HCT116 (cell line): Measurements from ENCODE around the gene REPS1. TPM values are rescaled to one million over a fixed set of nuclear protein-coding genes. Genes with fewer than 3 reads are reported as not detected.

Experiments
- ATAC-seq: fragments of 200-7000 bp; cut with Tn5 transposase; 2 replicates; pipeline ENCODE4 v1.9.1; 2020; ENCODE audit warnings: mild to moderate bottlenecking, moderate library complexity
- BruUV-seq: library from RNA; stranded (reverse); fragments of 400-500 nt; replicated peaks from 2 replicates; lab custom pipeline; 2021; lab: Mats Ljungman, UMichigan
- CTCF ChIA-PET: fragments of 300-600 bp; sonication (Branson Sonifier 250); formaldehyde crosslinking; loops from one replicate; lab custom pipeline; 2021; ENCODE audit warnings: antibody characterized with exemption; lab: Charles Lee
- POLR2A ChIA-PET: fragments of 300-600, 350-600 bp; sonication (Branson Sonifier 250); formaldehyde crosslinking; loops from one replicate; lab custom pipeline; 2021; ENCODE audit warnings: antibody characterized with exemption; lab: Charles Lee
- RAD21 ChIA-PET, 2 experiments: fragments of 300-600 bp; sonication (Branson Sonifier 250); formaldehyde crosslinking; loops; one replicate each; lab custom pipeline; 2023; ENCODE audit warnings: low total read pairs in 2 of 2; ENCODE audit not compliant: uncharacterized antibody in 2 of 2, unreplicated experiment in 2 of 2, low non-redundant PET in 1 of 2; lab: Charles Lee
- DNase-seq: peaks from one replicate; pipeline ENCODE4 v3.0.0-alpha.2; 2010; ENCODE audit warnings: low read depth, low spot score
- H2AFZ ChIP-seq: fragments of 200-600 bp; shearing (Covaris generic), sonication (generic); 2 replicates; pipeline ENCODE4 v1.6.1; 2017; ENCODE audit warnings: low read depth, mixed run types, mixed read lengths, antibody characterized with exemption, low read length; ENCODE audit not compliant: poor library complexity, severe bottlenecking
- H3K27ac ChIP-seq: 2 replicates; pipeline ENCODE4 v1.5.1; 2012; ENCODE audit warnings: low read depth, low read length
- H3K27me3 ChIP-seq: fragments of 200-600 bp; sonication (generic); 2 replicates; pipeline ENCODE4 v1.6.1; 2016; ENCODE audit warnings: mixed run types, low read length, mixed read lengths; ENCODE audit not compliant: insufficient read depth
- H3K36me3 ChIP-seq, 2 experiments: fragments of 200-500 bp in 1 of 2; fragments of 200-600 bp in 1 of 2; sonication (Bioruptor generic) in 1 of 2; sonication (generic) in 1 of 2; 2 replicates each; pipeline versions ENCODE4 v1.5.1 to v1.6.1; 2014 to 2016; ENCODE audit warnings: low read length in 2 of 2, inconsistent platforms in 1 of 2, mixed read lengths in 1 of 2, mixed run types in 1 of 2; ENCODE audit not compliant: insufficient read depth in 2 of 2, control insufficient read depth in 1 of 2
- H3K4me1 ChIP-seq, 2 experiments: fragments of 200-600 bp in 1 of 2; sonication (generic) in 1 of 2; 2 replicates each; pipeline versions ENCODE4 v1.5.1 to v1.6.1; 2012 to 2017; ENCODE audit warnings: low read length in 2 of 2, inconsistent platforms in 1 of 2, mild to moderate bottlenecking in 1 of 2, mixed read lengths in 1 of 2, mixed run types in 1 of 2, moderate library complexity in 1 of 2; ENCODE audit not compliant: insufficient read depth in 2 of 2, control insufficient read depth in 1 of 2
- H3K4me2 ChIP-seq: fragments of 200-600 bp; sonication (generic); 2 replicates; pipeline ENCODE4 v1.6.1; 2017; ENCODE audit warnings: mixed run types, low read length, mixed read lengths
- H3K4me3 ChIP-seq, 2 experiments: fragments of 200-600 bp in 1 of 2; sonication (generic) in 1 of 2; replicated peaks in 1 of 2; 2 replicates each; pipeline ENCODE4 v1.5.1; 2011 to 2016; ENCODE audit warnings: low read length in 2 of 2, control low read depth in 1 of 2, low read depth in 1 of 2, mild to moderate bottlenecking in 1 of 2, mixed read lengths in 1 of 2, mixed run types in 1 of 2
- H3K79me2 ChIP-seq: fragments of 200-600 bp; sonication (generic); 2 replicates; pipeline ENCODE4 v1.6.1; 2017; ENCODE audit warnings: mild to moderate bottlenecking, mixed run types, low read length, moderate library complexity, mixed read lengths; ENCODE audit not compliant: insufficient read depth
- H3K9ac ChIP-seq: fragments of 200-600 bp; sonication (generic); 2 replicates; pipeline ENCODE4 v1.6.1; 2016; ENCODE audit warnings: low read length, mixed read lengths
- H3K9me2 ChIP-seq: fragments of 200-600 bp; sonication (generic), shearing (Covaris generic); 2 replicates; pipeline ENCODE4 v1.6.1; 2017; ENCODE audit warnings: mixed run types, mild to moderate bottlenecking, moderate library complexity; ENCODE audit not compliant: insufficient read depth
- H3K9me3 ChIP-seq, 2 experiments: fragments of 200-500 bp in 1 of 2; fragments of 200-600 bp in 1 of 2; sonication (Bioruptor generic) in 1 of 2; sonication (generic) in 1 of 2; 2 replicates each; pipeline ENCODE4 v1.6.1; 2014 to 2017; ENCODE audit warnings: low read length in 2 of 2, mixed read lengths in 2 of 2, inconsistent platforms in 1 of 2, low read depth in 1 of 2, mild to moderate bottlenecking in 1 of 2, mixed run types in 1 of 2, moderate library complexity in 1 of 2; ENCODE audit not compliant: control insufficient read depth in 1 of 2, insufficient read depth in 1 of 2
- H4K20me1 ChIP-seq: fragments of 200-600 bp; sonication (generic), shearing (Covaris generic); 2 replicates; pipeline ENCODE4 v1.6.1; 2017; ENCODE audit warnings: mixed run types, mild to moderate bottlenecking, moderate library complexity; ENCODE audit not compliant: insufficient read depth
- CBX3 ChIP-seq: IDR thresholded peaks from 2 replicates; pipeline ENCODE4 v1.6.1; 2012; ENCODE audit warnings: low read depth
- EGR1 ChIP-seq: IDR thresholded peaks from 2 replicates; pipeline ENCODE4 v1.6.1; 2012; ENCODE audit warnings: low read depth
- ELF1 ChIP-seq: IDR thresholded peaks from 2 replicates; pipeline ENCODE4 v1.6.1; 2012; ENCODE audit warnings: low read depth, borderline replicate concordance
- EZH2 ChIP-seq: fragments of 200-600 bp; sonication (generic); IDR thresholded peaks from 2 replicates; pipeline ENCODE4 v1.6.1; 2017; ENCODE audit warnings: antibody characterized with exemption, mixed run types
- EZH2phosphoT487 ChIP-seq: fragments of 200-600 bp; IDR thresholded peaks from 2 replicates; pipeline ENCODE4 v1.6.1; 2018; ENCODE audit warnings: antibody characterized with exemption, borderline replicate concordance
- FOSL1 ChIP-seq: IDR thresholded peaks from 2 replicates; pipeline ENCODE4 v1.6.1; 2012; ENCODE audit warnings: low read depth
- POLR2A ChIP-seq: IDR thresholded peaks from 2 replicates; pipeline ENCODE4 v1.7.0; 2011; ENCODE audit warnings: borderline replicate concordance; ENCODE audit not compliant: insufficient read depth, insufficient read length; ENCODE audit errors: extremely low read depth
- RAD21 ChIP-seq: IDR thresholded peaks from 2 replicates; pipeline ENCODE4 v1.6.1; 2012; ENCODE audit warnings: low read depth, mild to moderate bottlenecking
- SIN3A ChIP-seq: IDR thresholded peaks from 2 replicates; pipeline ENCODE4 v1.6.1; 2012; ENCODE audit warnings: low read depth
- SP1 ChIP-seq: IDR thresholded peaks from 2 replicates; pipeline ENCODE4 v1.6.1; 2012; ENCODE audit warnings: low read depth
- SRF ChIP-seq: IDR thresholded peaks from 2 replicates; pipeline ENCODE4 v1.6.1; 2012; ENCODE audit warnings: low read depth
- YY1 ChIP-seq: IDR thresholded peaks from 2 replicates; pipeline ENCODE4 v1.6.1; 2011; ENCODE audit warnings: low read length, low read depth, moderate library complexity, mild to moderate bottlenecking; ENCODE audit not compliant: insufficient replicate concordance; ENCODE audit errors: extremely low read depth
- ZFX ChIP-seq: fragments of 450-650 bp; IDR thresholded peaks from 2 replicates; pipeline ENCODE4 v1.6.1; 2017
- ZNF274 ChIP-seq: fragments of 200-500 bp; sonication (Bioruptor generic); IDR thresholded peaks from 2 replicates; pipeline ENCODE4 v1.6.1; 2014; ENCODE audit warnings: mild to moderate bottlenecking, low read depth, low read length, inconsistent platforms
- intact Hi-C: fragments of 100-400 bp; cut with micrococcal nuclease; formaldehyde crosslinking; loops from 2 replicates; pipeline ENCODE4 v1.10.0; 2022
- total RNA-seq: library from RNA; stranded (reverse); gene quantifications from one replicate; pipeline ENCODE4 v1.2.1, GENCODE V29; 2021; ENCODE audit not compliant: unreplicated experiment
- TF ChIP-seq, protein P1 (sequence below): IDR thresholded peaks from 2 replicates; pipeline ENCODE4 v1.6.1; 2012
- TF ChIP-seq, protein P2 (sequence below): IDR thresholded peaks from 2 replicates; pipeline ENCODE4 v1.6.1; 2012; ENCODE audit warnings: low read depth
- TF ChIP-seq, protein P3 (sequence below): IDR thresholded peaks from 2 replicates; pipeline ENCODE4 v1.6.1; 2012

REPS1 gene
- total RNA-seq, 1 experiment from 2014 or later: 52.7 TPM

DNA sequence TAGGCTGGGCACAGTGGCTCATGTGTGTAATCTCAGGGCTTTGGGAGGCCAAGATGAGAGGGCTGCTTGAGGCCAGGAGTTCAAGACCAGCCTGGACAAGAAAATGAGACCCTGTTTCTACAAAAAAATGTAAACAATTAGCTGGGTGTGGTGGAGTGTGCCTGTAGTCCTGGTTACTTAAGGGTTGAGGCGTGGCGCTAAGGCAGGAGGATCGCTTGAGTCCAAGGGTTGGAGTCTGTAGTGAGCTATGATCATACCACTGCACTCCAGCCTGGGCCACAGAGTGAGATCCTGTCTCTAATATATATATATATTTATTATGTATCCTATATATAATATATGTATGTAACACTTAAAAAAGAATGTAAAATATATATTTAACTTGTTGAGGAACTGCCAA, 32.6 kb upstream of the REPS1 start:
- Histone ChIP-seq H3K27me3 (no peaks in the 10 kb centered on the region), H3K79me2 (no peaks in the 10 kb centered on the region), H3K36me3 (no peaks in the 10 kb centered on the region), H3K9me2 (no peaks in the 10 kb centered on the region), H3K4me1 (no peaks in the 10 kb centered on the region), H3K4me3 (no peak overlapping the region), H4K20me1 (no peaks in the 10 kb centered on the region), H3K4me2 (no peak overlapping the region), H3K9ac (no peak overlapping the region), H3K9me3 (no peaks in the 10 kb centered on the region), H3K27ac (no peak overlapping the region), H2AFZ (no peak overlapping the region)
- no TSS peak for BruUV-seq
- no peak for ATAC-seq
- ChIA-PET POLR2A (no interaction called here), CTCF (no interaction called here), RAD21 (no interaction called here)
- intact Hi-C loops: no loop called here
- DNase-seq: no peak
- TF ChIP-seq ZNF274 (no peak), EGR1 (no peak), EZH2phosphoT487 (no peak), FOSL1 (no peak), SIN3A (no peak), SP1 (no peak), EZH2 (no peak), SRF (no peak), ELF1 (no peak), POLR2A (no peak), ZFX (no peak), CBX3 (no peak), YY1 (no peak), RAD21 (no peak)
- TF ChIP-seq, protein P1, sequence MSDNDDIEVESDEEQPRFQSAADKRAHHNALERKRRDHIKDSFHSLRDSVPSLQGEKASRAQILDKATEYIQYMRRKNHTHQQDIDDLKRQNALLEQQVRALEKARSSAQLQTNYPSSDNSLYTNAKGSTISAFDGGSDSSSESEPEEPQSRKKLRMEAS: no peak
- TF ChIP-seq, protein P2, sequence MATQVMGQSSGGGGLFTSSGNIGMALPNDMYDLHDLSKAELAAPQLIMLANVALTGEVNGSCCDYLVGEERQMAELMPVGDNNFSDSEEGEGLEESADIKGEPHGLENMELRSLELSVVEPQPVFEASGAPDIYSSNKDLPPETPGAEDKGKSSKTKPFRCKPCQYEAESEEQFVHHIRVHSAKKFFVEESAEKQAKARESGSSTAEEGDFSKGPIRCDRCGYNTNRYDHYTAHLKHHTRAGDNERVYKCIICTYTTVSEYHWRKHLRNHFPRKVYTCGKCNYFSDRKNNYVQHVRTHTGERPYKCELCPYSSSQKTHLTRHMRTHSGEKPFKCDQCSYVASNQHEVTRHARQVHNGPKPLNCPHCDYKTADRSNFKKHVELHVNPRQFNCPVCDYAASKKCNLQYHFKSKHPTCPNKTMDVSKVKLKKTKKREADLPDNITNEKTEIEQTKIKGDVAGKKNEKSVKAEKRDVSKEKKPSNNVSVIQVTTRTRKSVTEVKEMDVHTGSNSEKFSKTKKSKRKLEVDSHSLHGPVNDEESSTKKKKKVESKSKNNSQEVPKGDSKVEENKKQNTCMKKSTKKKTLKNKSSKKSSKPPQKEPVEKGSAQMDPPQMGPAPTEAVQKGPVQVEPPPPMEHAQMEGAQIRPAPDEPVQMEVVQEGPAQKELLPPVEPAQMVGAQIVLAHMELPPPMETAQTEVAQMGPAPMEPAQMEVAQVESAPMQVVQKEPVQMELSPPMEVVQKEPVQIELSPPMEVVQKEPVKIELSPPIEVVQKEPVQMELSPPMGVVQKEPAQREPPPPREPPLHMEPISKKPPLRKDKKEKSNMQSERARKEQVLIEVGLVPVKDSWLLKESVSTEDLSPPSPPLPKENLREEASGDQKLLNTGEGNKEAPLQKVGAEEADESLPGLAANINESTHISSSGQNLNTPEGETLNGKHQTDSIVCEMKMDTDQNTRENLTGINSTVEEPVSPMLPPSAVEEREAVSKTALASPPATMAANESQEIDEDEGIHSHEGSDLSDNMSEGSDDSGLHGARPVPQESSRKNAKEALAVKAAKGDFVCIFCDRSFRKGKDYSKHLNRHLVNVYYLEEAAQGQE: no peak
- TF ChIP-seq, protein P3, sequence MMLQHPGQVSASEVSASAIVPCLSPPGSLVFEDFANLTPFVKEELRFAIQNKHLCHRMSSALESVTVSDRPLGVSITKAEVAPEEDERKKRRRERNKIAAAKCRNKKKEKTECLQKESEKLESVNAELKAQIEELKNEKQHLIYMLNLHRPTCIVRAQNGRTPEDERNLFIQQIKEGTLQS: no peak
